Gastrocnemius medialis (tissue), 4 donors: ENCODE results near the gene HOXB5. TPM values are rescaled to one million over a fixed set of nuclear protein-coding genes. Genes with fewer than 3 reads are reported as not detected.

Experiments used
- ATAC-seq, 2 donors: fragments of 150-250 bp; one replicate each; pipeline ENCODE4 v1.9.1; 2016
- DNase-seq, 2 donors: peaks; one replicate each; pipeline ENCODE4 v3.0.0-alpha.2; 2019
- H3K27ac ChIP-seq, 4 donors: fragments of 200-600 bp; sonication (generic); 1 replicate in 1 of 4; 2 replicates in 3 of 4; pipeline ENCODE4 v1.5.1; 2016 to 2018; ENCODE audit warnings: mild to moderate bottlenecking in 2 of 4, moderate library complexity in 1 of 4
- H3K27me3 ChIP-seq, 3 donors: fragments of 200-600 bp; sonication (generic) in 2 of 3; 1 replicate in 1 of 3; 2 replicates in 2 of 3; pipeline versions ENCODE4 v1.5.1 to v1.6.0; 2016 to 2019; ENCODE audit warnings: mild to moderate bottlenecking in 1 of 3, moderate library complexity in 1 of 3
- H3K36me3 ChIP-seq, 2 donors: fragments of 200-600 bp; sonication (generic) in 1 of 2; one replicate each; pipeline ENCODE4 v1.5.1; 2017 to 2018
- H3K4me1 ChIP-seq, 2 donors: fragments of 200-600 bp; sonication (generic) in 1 of 2; one replicate each; pipeline ENCODE4 v1.5.1; 2016 to 2017; ENCODE audit warnings: mild to moderate bottlenecking in 2 of 2
- H3K4me3 ChIP-seq, 4 donors: fragments of 200-600 bp; sonication (generic) in 3 of 4; 1 replicate in 1 of 4; 2 replicates in 3 of 4; pipeline ENCODE4 v1.5.1; 2016 to 2019; ENCODE audit warnings: mild to moderate bottlenecking in 2 of 4
- H3K9me3 ChIP-seq, 3 donors: fragments of 200-600 bp; sonication (generic) in 2 of 3; 1 replicate in 1 of 3; 2 replicates in 2 of 3; pipeline ENCODE4 v1.5.1; 2016 to 2019
- POLR2A ChIP-seq, 2 donors: fragments of 450-650 bp; IDR thresholded peaks; one replicate each; pipeline ENCODE4 v1.6.1; 2017; ENCODE audit warnings: antibody characterized with exemption in 2 of 2, mild to moderate bottlenecking in 2 of 2, moderate library complexity in 2 of 2
- in situ Hi-C, 4 donors: fragments of 200-750 bp; cut with MboI; loops; one replicate each; pipeline versions ENCODE4 v1.15.0 to v1.8.0; 2017; ENCODE audit warnings: low sequenced_read_pairs in 4 of 4
- intact Hi-C: fragments of 100-400 bp; cut with DNase I; formaldehyde crosslinking; loops from one replicate; pipeline ENCODE4 v1.15.1; 2023; ENCODE audit warnings: low total_unique reads
- total RNA-seq, 4 donors: library from RNA; depleted of rRNA; stranded (reverse); fragments of >200 nt; gene quantifications; one replicate each; pipeline versions ENCODE4 v1.1.0 to v1.2.3, GENCODE V29; 2016
- TF ChIP-seq, protein P1 (sequence below), 5 experiments: fragments of 450-650 bp in 3 of 5; fragments of 200-600 bp in 2 of 5; sonication (generic) in 2 of 5; IDR thresholded peaks in 4 of 5; conservative IDR thresholded peaks in 1 of 5; 1 replicate in 4 of 5; 2 replicates in 1 of 5; pipeline ENCODE4 v1.5.1; 2016 to 2019; ENCODE audit warnings: antibody characterized with exemption in 5 of 5, mild to moderate bottlenecking in 3 of 5, moderate library complexity in 3 of 5

The HOXB5 gene
- total RNA-seq, 4 donors from 2014 or later, result not detected

DNA sequence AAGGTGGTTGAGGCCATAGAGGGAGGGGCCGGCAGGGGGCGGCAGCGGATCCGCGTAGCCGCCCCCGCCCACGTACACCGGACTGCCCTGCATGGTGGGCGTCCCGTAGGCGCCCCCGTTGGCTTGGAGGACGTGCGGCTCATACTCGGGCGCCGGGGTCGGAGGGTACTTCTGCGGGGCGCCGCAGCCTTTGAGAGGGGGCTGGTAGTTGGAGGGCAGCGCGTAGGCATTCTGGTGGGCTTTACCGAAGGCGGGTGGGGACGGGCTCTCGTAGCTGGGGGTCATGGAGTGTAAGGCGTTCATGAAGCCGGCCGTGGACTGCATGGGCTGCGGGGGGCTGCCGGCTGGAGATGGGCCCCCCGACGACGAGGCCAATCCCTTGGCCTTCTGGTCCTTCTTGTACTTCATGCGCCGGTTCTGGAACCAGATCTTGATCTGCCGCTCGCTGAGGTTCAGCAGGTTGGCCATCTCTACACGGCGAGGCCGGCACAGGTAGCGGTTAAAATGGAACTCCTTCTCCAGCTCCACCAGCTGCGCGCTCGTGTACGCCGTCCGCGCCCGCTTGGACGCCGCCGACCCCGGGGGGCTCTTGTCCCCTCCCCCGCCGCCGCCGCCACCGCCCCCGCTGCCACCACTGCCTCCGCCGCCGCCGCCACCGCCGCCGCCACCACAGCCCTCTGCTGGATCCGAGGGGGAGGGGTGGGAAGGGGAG is 42.9 kb downstream of the HOXB5 start:
- TF ChIP-seq, protein P1, sequence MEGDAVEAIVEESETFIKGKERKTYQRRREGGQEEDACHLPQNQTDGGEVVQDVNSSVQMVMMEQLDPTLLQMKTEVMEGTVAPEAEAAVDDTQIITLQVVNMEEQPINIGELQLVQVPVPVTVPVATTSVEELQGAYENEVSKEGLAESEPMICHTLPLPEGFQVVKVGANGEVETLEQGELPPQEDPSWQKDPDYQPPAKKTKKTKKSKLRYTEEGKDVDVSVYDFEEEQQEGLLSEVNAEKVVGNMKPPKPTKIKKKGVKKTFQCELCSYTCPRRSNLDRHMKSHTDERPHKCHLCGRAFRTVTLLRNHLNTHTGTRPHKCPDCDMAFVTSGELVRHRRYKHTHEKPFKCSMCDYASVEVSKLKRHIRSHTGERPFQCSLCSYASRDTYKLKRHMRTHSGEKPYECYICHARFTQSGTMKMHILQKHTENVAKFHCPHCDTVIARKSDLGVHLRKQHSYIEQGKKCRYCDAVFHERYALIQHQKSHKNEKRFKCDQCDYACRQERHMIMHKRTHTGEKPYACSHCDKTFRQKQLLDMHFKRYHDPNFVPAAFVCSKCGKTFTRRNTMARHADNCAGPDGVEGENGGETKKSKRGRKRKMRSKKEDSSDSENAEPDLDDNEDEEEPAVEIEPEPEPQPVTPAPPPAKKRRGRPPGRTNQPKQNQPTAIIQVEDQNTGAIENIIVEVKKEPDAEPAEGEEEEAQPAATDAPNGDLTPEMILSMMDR (IDR thresholded peaks at IDR 0.05 in 4 of 5, conservative IDR thresholded peaks at IDR 0.05 in 1 of 5), result no peak
- no peak for TF ChIP-seq POLR2A (IDR thresholded peaks at IDR 0.05)
- DNase-seq, result no peak
- no peak overlapping the region for H3K27ac ChIP-seq
- peaks cover 13 to 27% (median 15%) of the 10 kb centered on the region in 3 donors for H3K27me3 ChIP-seq
- in situ Hi-C loops, result no loop called here
- intact Hi-C loops, result no loop called here
- ATAC-seq, result no peak
- H3K4me3 ChIP-seq, result no peak overlapping the region
- no peaks in the 10 kb centered on the region for H3K36me3 ChIP-seq
- peaks cover 4 to 25% of the 10 kb centered on the region in 2 donors for H3K4me1 ChIP-seq
- no peaks in the 10 kb centered on the region for H3K9me3 ChIP-seq

GRCh38 chr17:48549914-48550501 is 43.6 kb downstream of the HOXB5 start:
- in situ Hi-C loops (no loop called here), intact Hi-C loops (no loop called here)
- H3K27ac ChIP-seq, result no peak overlapping the region
- peaks cover 4 to 32% of the 10 kb centered on the region in 2 donors for H3K4me1 ChIP-seq
- H3K36me3 ChIP-seq, result no peaks in the 10 kb centered on the region
- no peak for ATAC-seq
- H3K9me3 ChIP-seq, result no peaks in the 10 kb centered on the region
- H3K27me3 ChIP-seq, result peaks cover 11 to 25% (median 15%) of the 10 kb centered on the region in 3 donors
- DNase-seq, result no peak
- no peak overlapping the region for H3K4me3 ChIP-seq
- no peak for TF ChIP-seq POLR2A (IDR thresholded peaks at IDR 0.05)
- TF ChIP-seq, protein P1 (IDR thresholded peaks at IDR 0.05 in 4 of 5, conservative IDR thresholded peaks at IDR 0.05 in 1 of 5), result no peak

GRCh38 chr17:48549281-48549630 is 44.3 kb downstream of the HOXB5 start:
- peaks cover 11 to 26% (median 15%) of the 10 kb centered on the region in 3 donors for H3K27me3 ChIP-seq
- in situ Hi-C loops (no loop called here), intact Hi-C loops (no loop called here)
- no peak overlapping the region for H3K4me3 ChIP-seq
- DNase-seq (no peak), ATAC-seq (no peak)
- H3K4me1 ChIP-seq, result peaks cover 3 to 36% of the 10 kb centered on the region in 2 donors
- H3K27ac ChIP-seq, result no peak overlapping the region
- H3K9me3 ChIP-seq, result no peaks in the 10 kb centered on the region
- no peaks in the 10 kb centered on the region for H3K36me3 ChIP-seq
- TF ChIP-seq POLR2A (IDR thresholded peaks at IDR 0.05), result no peak
- TF ChIP-seq, protein P1 (IDR thresholded peaks at IDR 0.05 in 4 of 5, conservative IDR thresholded peaks at IDR 0.05 in 1 of 5), result no peak

- DNase-seq, result no peak
- H3K36me3 ChIP-seq, result no peaks in the 10 kb centered on the region
- H3K9me3 ChIP-seq, result no peaks in the 10 kb centered on the region
- ATAC-seq, result no peak
- H3K27me3 ChIP-seq, result peaks cover 12 to 28% (median 13%) of the 10 kb centered on the region in 3 donors
- H3K4me1 ChIP-seq, result peaks cover 0 to 32% of the 10 kb centered on the region in 2 donors
- in situ Hi-C loops (no loop called here), intact Hi-C loops (no loop called here)
- TF ChIP-seq POLR2A (IDR thresholded peaks at IDR 0.05), result no peak
- TF ChIP-seq, protein P1 (IDR thresholded peaks at IDR 0.05 in 4 of 5, conservative IDR thresholded peaks at IDR 0.05 in 1 of 5), result no peak
- peak overlapping the region; percentile 16 to 94 (median 46) for H3K27ac ChIP-seq
- H3K4me3 ChIP-seq, result peak overlapping the region in 1 of 4 donors; percentile 31
Measured at GRCh38 chr17:48548523-48549280, 44.9 kb downstream of the HOXB5 start.
